Endothelial cell of umbilical vein (primary cell): ENCODE results near the gene TRPM1. TPM values are rescaled to one million over a fixed set of nuclear protein-coding genes. Genes with fewer than 3 reads are reported as not detected.

Experiments
- BruUV-seq: library from RNA; stranded (reverse); fragments of 400-500 nt; replicated peaks from 2 replicates; lab custom pipeline; 2021; lab: Mats Ljungman, UMichigan
- CTCF ChIA-PET: fragments of 300-600, 350-600 bp; sonication (Branson Sonifier 250); formaldehyde crosslinking; loops from one replicate; lab custom pipeline; 2021; ENCODE audit warnings: antibody characterized with exemption, inconsistent platforms; lab: Charles Lee
- POLR2A ChIA-PET: fragments of 300-600, 350-600 bp; sonication (Branson Sonifier 250); formaldehyde crosslinking; loops from one replicate; lab custom pipeline; 2021; ENCODE audit warnings: antibody characterized with exemption, inconsistent platforms; lab: Charles Lee
- DNase-seq: peaks from one replicate; pipeline ENCODE4 v3.0.0-alpha.2; 2011; ENCODE audit warnings: low read depth, low spot score
- FAIRE-seq: peaks from 2 replicates; lab custom pipeline; 2011; peaks lifted over from hg19 to GRCh38; lab: Jason Lieb, UNC
- H2AFZ ChIP-seq: 2 replicates; pipeline ENCODE4 v1.6.0; 2012; ENCODE audit warnings: low read depth, low read length, control low read depth, inconsistent platforms
- H3K27ac ChIP-seq: 2 replicates; pipeline ENCODE4 v1.5.1; 2011; ENCODE audit warnings: low read depth, mild to moderate bottlenecking, control low read depth, low read length, moderate library complexity; ENCODE audit not compliant: insufficient read depth
- H3K27me3 ChIP-seq, 2 experiments: 2 replicates each; pipeline versions ENCODE4 v1.6.0 to v1.6.1; 2011; ENCODE audit warnings: low read length in 2 of 2, mixed read lengths in 1 of 2; ENCODE audit not compliant: control insufficient read depth in 2 of 2, insufficient read depth in 2 of 2
- H3K36me3 ChIP-seq, 2 experiments: 2 replicates in 1 of 2; 3 replicates in 1 of 2; pipeline ENCODE4 v1.5.1; 2011; ENCODE audit warnings: low read length in 2 of 2, mild to moderate bottlenecking in 1 of 2, moderate library complexity in 1 of 2; ENCODE audit not compliant: control insufficient read depth in 2 of 2, insufficient read depth in 2 of 2; ENCODE audit errors: extremely low read depth in 1 of 2
- H3K4me1 ChIP-seq: 3 replicates; pipeline ENCODE4 v1.5.1; 2011; ENCODE audit warnings: mild to moderate bottlenecking, low read length; ENCODE audit not compliant: control insufficient read depth, insufficient read depth; ENCODE audit errors: extremely low read depth
- H3K4me2 ChIP-seq: 2 replicates; pipeline ENCODE4 v1.6.1; 2011; ENCODE audit warnings: low read length, control low read depth, mixed read lengths; ENCODE audit not compliant: insufficient read depth
- H3K4me3 ChIP-seq, 3 experiments: fragments of 200-600 bp in 1 of 3; sonication (generic), shearing (Covaris generic) in 1 of 3; replicated peaks in 1 of 3; 2 replicates each; pipeline ENCODE4 v1.5.1; 2011 to 2016; ENCODE audit warnings: control low read depth in 3 of 3, low read length in 3 of 3, mild to moderate bottlenecking in 2 of 3, inconsistent platforms in 1 of 3, low read depth in 1 of 3, moderate library complexity in 1 of 3; ENCODE audit not compliant: insufficient read depth in 1 of 3
- H3K79me2 ChIP-seq: 2 replicates; pipeline ENCODE4 v1.6.0; 2012; ENCODE audit warnings: low read length, inconsistent platforms; ENCODE audit not compliant: control insufficient read depth, insufficient read depth
- H3K9ac ChIP-seq: replicated peaks from 2 replicates; pipeline ENCODE3; 2011; ENCODE audit warnings: low read length, control low read depth; ENCODE audit not compliant: insufficient read depth; ENCODE audit errors: extremely low read depth
- H3K9me1 ChIP-seq: replicated peaks from 3 replicates; pipeline ENCODE4 v1.6.0; 2011; ENCODE audit warnings: mild to moderate bottlenecking, low read length; ENCODE audit not compliant: control insufficient read depth, insufficient read depth; ENCODE audit errors: extremely low read depth
- H3K9me3 ChIP-seq: replicated peaks from 2 replicates; pipeline ENCODE4 v1.5.1; 2012; ENCODE audit warnings: low read length, inconsistent platforms; ENCODE audit not compliant: control insufficient read depth, insufficient read depth
- H4K20me1 ChIP-seq: replicated peaks from 2 replicates; pipeline ENCODE3; 2011; ENCODE audit warnings: mild to moderate bottlenecking, low read length; ENCODE audit not compliant: control insufficient read depth, insufficient read depth; ENCODE audit errors: extremely low read depth
- EZH2 ChIP-seq: IDR thresholded peaks from 2 replicates; pipeline ENCODE4 v1.6.1; 2012; ENCODE audit warnings: borderline replicate concordance, low read depth, mild to moderate bottlenecking, moderate library complexity, low read length, inconsistent platforms; ENCODE audit not compliant: severe bottlenecking
- FOS ChIP-seq: IDR thresholded peaks from 2 replicates; pipeline ENCODE4 v1.6.1; 2011; ENCODE audit warnings: mild to moderate bottlenecking, low read length, moderate library complexity, borderline replicate concordance; ENCODE audit not compliant: insufficient read depth
- GATA2 ChIP-seq: IDR thresholded peaks from 2 replicates; pipeline ENCODE4 v1.7.0; 2011; ENCODE audit warnings: low read depth, mild to moderate bottlenecking, moderate library complexity, mixed read lengths, low read length; ENCODE audit not compliant: insufficient read length, insufficient read depth
- JUN ChIP-seq: IDR thresholded peaks from 2 replicates; pipeline ENCODE4 v1.6.1; 2011; ENCODE audit warnings: borderline replicate concordance, low read depth; ENCODE audit not compliant: insufficient read length, insufficient read depth
- MYC ChIP-seq: IDR thresholded peaks from one replicate; pipeline ENCODE4 v1.6.1; 2011; ENCODE audit warnings: mild to moderate bottlenecking, low read depth, low read length
- POLR2AphosphoS5 ChIP-seq: IDR thresholded peaks from 2 replicates; pipeline ENCODE4 v1.6.1; 2012; ENCODE audit warnings: low read depth, mild to moderate bottlenecking, control low read depth, low read length, moderate library complexity; ENCODE audit not compliant: insufficient read depth
- dilution Hi-C: fragments of 300-500 bp; cut with MboI; formaldehyde crosslinking; loops from one replicate; pipeline ENCODE4 v1.15.0; 2019; ENCODE audit warnings: low sequenced_read_pairs; ENCODE audit not compliant: extremely low pct_ligation_motif_present
- intact Hi-C: fragments of 100-400 bp; cut with micrococcal nuclease; formaldehyde crosslinking; loops from one replicate; pipeline ENCODE4 v1.10.0; 2022
- polyA plus RNA-seq, 4 experiments: library from polyadenylated mRNA; depleted of rRNA in 3 of 4; stranded (reverse) in 3 of 4; unstranded in 1 of 4; fragments of >200 nt; gene quantifications; 2 replicates each; pipeline versions ENCODE4 v1.2.1 to v1.2.3, GENCODE V29; 2011 to 2012; ENCODE audit warnings: missing spikeins in 1 of 4
- total RNA-seq: library from RNA; stranded (reverse); gene quantifications from 2 replicates; pipeline ENCODE4 v1.2.3, GENCODE V29; 2021
- TF ChIP-seq, protein P1 (sequence below), 2 donors: IDR thresholded peaks; 1 replicate in 1 of 2; 2 replicates in 1 of 2; pipeline ENCODE4 v1.5.1; 2011; ENCODE audit warnings: low read length in 2 of 2, mild to moderate bottlenecking in 2 of 2, moderate library complexity in 2 of 2, control low read depth in 1 of 2, inconsistent platforms in 1 of 2, low read depth in 1 of 2; ENCODE audit not compliant: insufficient read depth in 1 of 2; ENCODE audit errors: extremely low read depth in 1 of 2

The TRPM1 gene
- total and polyA plus RNA-seq, 2 donors (not counting 3 experiments of a cell fraction or from before 2014, with no cell fraction given), result 0.19 TPM; not detected in 1

DNA sequence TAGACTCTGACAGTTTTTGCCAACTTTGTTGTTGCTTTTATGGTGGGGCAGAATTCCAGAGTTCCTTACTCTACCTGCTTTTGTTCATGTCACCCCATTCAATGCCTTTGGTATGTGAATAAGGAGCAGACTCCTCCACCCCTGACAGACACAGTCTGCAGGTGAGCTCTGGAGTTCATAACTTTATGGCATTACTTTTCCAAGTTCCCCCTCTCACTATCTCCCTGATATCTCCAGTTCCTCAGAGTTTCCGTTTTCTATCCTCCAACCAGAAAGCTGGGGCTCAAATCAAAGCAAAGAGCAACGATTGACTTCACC lies 87.0 kb downstream of the TRPM1 start:
- dilution Hi-C loops, result no loop called here
- ChIA-PET POLR2A (no interaction called here), CTCF (interaction anchor here (1.3 to 3.1 kb wide), 5 partner anchors 9 to 115 kb away, joined by 4 to 11 read pairs (median 8); partner anchors contain the start of gene MTMR10)
- Histone ChIP-seq H3K9me3 (no peaks in the 10 kb centered on the region), H3K9ac (no peak overlapping the region), H4K20me1 (no peaks in the 10 kb centered on the region), H3K4me2 (no peak overlapping the region), H3K4me3 (no peak overlapping the region), H3K4me1 (no peaks in the 10 kb centered on the region), H3K79me2 (no peaks in the 10 kb centered on the region), H3K27me3 (no peaks in the 10 kb centered on the region), H2AFZ (no peak overlapping the region), H3K9me1 (no peaks in the 10 kb centered on the region), H3K27ac (no peak overlapping the region), H3K36me3 (no peaks in the 10 kb centered on the region)
- no peak for TF ChIP-seq POLR2AphosphoS5
- TF ChIP-seq, protein P1, sequence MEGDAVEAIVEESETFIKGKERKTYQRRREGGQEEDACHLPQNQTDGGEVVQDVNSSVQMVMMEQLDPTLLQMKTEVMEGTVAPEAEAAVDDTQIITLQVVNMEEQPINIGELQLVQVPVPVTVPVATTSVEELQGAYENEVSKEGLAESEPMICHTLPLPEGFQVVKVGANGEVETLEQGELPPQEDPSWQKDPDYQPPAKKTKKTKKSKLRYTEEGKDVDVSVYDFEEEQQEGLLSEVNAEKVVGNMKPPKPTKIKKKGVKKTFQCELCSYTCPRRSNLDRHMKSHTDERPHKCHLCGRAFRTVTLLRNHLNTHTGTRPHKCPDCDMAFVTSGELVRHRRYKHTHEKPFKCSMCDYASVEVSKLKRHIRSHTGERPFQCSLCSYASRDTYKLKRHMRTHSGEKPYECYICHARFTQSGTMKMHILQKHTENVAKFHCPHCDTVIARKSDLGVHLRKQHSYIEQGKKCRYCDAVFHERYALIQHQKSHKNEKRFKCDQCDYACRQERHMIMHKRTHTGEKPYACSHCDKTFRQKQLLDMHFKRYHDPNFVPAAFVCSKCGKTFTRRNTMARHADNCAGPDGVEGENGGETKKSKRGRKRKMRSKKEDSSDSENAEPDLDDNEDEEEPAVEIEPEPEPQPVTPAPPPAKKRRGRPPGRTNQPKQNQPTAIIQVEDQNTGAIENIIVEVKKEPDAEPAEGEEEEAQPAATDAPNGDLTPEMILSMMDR (IDR thresholded peaks at IDR 0.05; ENCODE audit: extremely low read depth in 1 of 2, insufficient read depth in 1 of 2, low read depth in 1 of 2, low read length in 2 of 2), result no peak
- TF ChIP-seq FOS, result no peak
- TF ChIP-seq GATA2, result no peak
- TF ChIP-seq EZH2, result no peak
- no peak for TF ChIP-seq MYC
- no peak for TF ChIP-seq JUN
- intact Hi-C loops, result no loop called here
- no peak for FAIRE-seq
- no TSS peak for BruUV-seq
- no peak for DNase-seq
